Hematopoietic multipotent progenitor cell treated with erythropoietin and hydrocortisone succinate and interleukin-3 and kit ligand, for 17 days (in vitro differentiated cells): ENCODE results near the gene LEPR.
"Not testable (repeated sequence)": the region's sequence is repeated elsewhere in the genome, so short reads cannot be mapped to it uniquely, and the experiment has no call there.

Source experiments
- DNase-seq: peaks from one replicate; pipeline ENCODE4 v3.0.0-alpha.2; 2015; ENCODE audit warnings: low spot score

The LEPR gene

GRCh38 chr1:65420590-65421350 lies at the start of gene LEPR, which contains the start of gene LEPROT:
Gene LEPR (plus strand): TSS chr1:65420668. CDS start chr1:65565566, 144,898 bp downstream.
Gene LEPROT (plus strand): TSS chr1:65420668. CDS start chr1:65420725, 57 bp downstream.
- DNase-seq, result no peak

- DNase-seq, result no peak
Observed at GRCh38 chr1:65371544-65371943, 48.9 kb upstream of the LEPR start.

GRCh38 chr1:65372557-65372956 lies 47.9 kb upstream of the LEPR start:
- DNase-seq, result peak; percentile 72

- no peak for DNase-seq
Observed at GRCh38 chr1:65377496-65378246, 42.8 kb upstream of the LEPR start.

- peak; percentile 30 for DNase-seq
Observed at GRCh38 chr1:65378247-65378946, 42.1 kb upstream of the LEPR start.

- DNase-seq, result not testable (repeated sequence)
Observed at GRCh38 chr1:65384426-65384825, 36.0 kb upstream of the LEPR start.

GRCh38 chr1:65386439-65386838 lies 34.0 kb upstream of the LEPR start:
- no peak for DNase-seq

- DNase-seq, result no peak
Observed at GRCh38 chr1:65387821-65388220, 32.6 kb upstream of the LEPR start.

GRCh38 chr1:65388908-65389695 lies 31.4 kb upstream of the LEPR start:
- DNase-seq, result no peak

GRCh38 chr1:65392497-65392896 lies 28.0 kb upstream of the LEPR start:
- DNase-seq, result no peak

GRCh38 chr1:65393347-65393746 lies 27.1 kb upstream of the LEPR start:
- no peak for DNase-seq

GRCh38 chr1:65393928-65394327 lies 26.5 kb upstream of the LEPR start:
- no peak for DNase-seq

- DNase-seq, result no peak
Observed at GRCh38 chr1:65395887-65396612, 24.4 kb upstream of the LEPR start.

- DNase-seq, result no peak
Observed at GRCh38 chr1:65398083-65398482, 22.4 kb upstream of the LEPR start.

GRCh38 chr1:65399003-65399402 lies 21.5 kb upstream of the LEPR start:
- DNase-seq, result no peak

GRCh38 chr1:65401612-65402011 lies 18.9 kb upstream of the LEPR start:
- no peak for DNase-seq

- DNase-seq, result no peak
Observed at GRCh38 chr1:65404941-65405340, 15.5 kb upstream of the LEPR start.

GRCh38 chr1:65407877-65408276 lies 12.6 kb upstream of the LEPR start:
- DNase-seq, result no peak

GRCh38 chr1:65409314-65409713 lies 11.2 kb upstream of the LEPR start:
- no peak for DNase-seq

GRCh38 chr1:65409816-65410326 lies 10.6 kb upstream of the LEPR start:
- no peak for DNase-seq
